Adrenal gland (tissue), 12 donors: ENCODE measurements around the gene LPCAT1. TPM values are rescaled to one million over a fixed set of nuclear protein-coding genes. Genes with fewer than 3 reads are reported as not detected.

Experiments used
- DNase-seq, 7 donors: peaks; one replicate each; pipeline ENCODE4 v3.0.0-alpha.2; 2019 to 2020
- H3K27ac ChIP-seq, 5 donors: fragments of 200-600 bp; sonication (generic) in 4 of 5; 1 replicate in 3 of 5; 2 replicates in 2 of 5; pipeline versions ENCODE4 v1.5.1 to v1.8.0; 2016 to 2020; ENCODE audit warnings: mild to moderate bottlenecking in 1 of 5
- H3K27me3 ChIP-seq: fragments of 200-600 bp; 2 replicates; pipeline ENCODE4 v1.8.0; 2021
- H3K36me3 ChIP-seq, 2 donors: fragments of 200-600 bp; replicated peaks in 1 of 2; 1 replicate in 1 of 2; 2 replicates in 1 of 2; pipeline versions ENCODE4 v1.5.1 to v1.8.0; 2018 to 2022
- H3K4me1 ChIP-seq, 2 donors: fragments of 200-600 bp; replicated peaks in 1 of 2; 1 replicate in 1 of 2; 2 replicates in 1 of 2; pipeline versions ENCODE4 v1.5.1 to v1.8.0; 2018 to 2021
- H3K4me3 ChIP-seq, 4 donors: fragments of 200-600 bp; sonication (generic) in 3 of 4; one replicate each; pipeline ENCODE4 v1.5.1; 2016 to 2018
- H3K9me3 ChIP-seq, 3 donors: fragments of 200-600 bp; sonication (generic) in 1 of 3; replicated peaks in 1 of 3; 1 replicate in 2 of 3; 2 replicates in 1 of 3; pipeline versions ENCODE4 v1.5.1 to v1.8.0; 2016 to 2021
- POLR2A ChIP-seq, 2 donors: fragments of 450-650 bp; IDR thresholded peaks; one replicate each; pipeline ENCODE4 v1.6.1; 2017; ENCODE audit warnings: antibody characterized with exemption in 2 of 2, mild to moderate bottlenecking in 2 of 2, moderate library complexity in 1 of 2
- whole genome bisulfite sequencing, 4 donors: extraction: QIAGEN DNeasy Blood & Tissue Kit in 2 of 4; methylation state at CpG; one replicate each; pipeline versions ENCODE4 v1.1.5 to v1.1.7; 2013 to 2017; 5-methylcytosine and 5-hydroxymethylcytosine counted together
- intact Hi-C, 2 donors: fragments of 100-400 bp; cut with DNase I; formaldehyde crosslinking; loops; one replicate each; pipeline versions ENCODE4 v1.14.1 to v1.15.0; 2022 to 2023
- polyA plus RNA-seq, 3 donors: library from polyadenylated mRNA; stranded (reverse); fragments of 200-250 nt in 2 of 3; fragments of 350-450 nt in 1 of 3; fragmentation: Illumina TruSeq in 1 of 3; extraction: RNeasy Lipid Tissue Mini Kit (QIAGEN cat#74804) in 1 of 3; gene quantifications; one replicate each; pipeline ENCODE4 v1.2.3, GENCODE V29; 2013 to 2014
- total RNA-seq, 9 donors: library from RNA; depleted of rRNA in 4 of 9; stranded (reverse); fragments of >200 nt in 4 of 9; fragments of 120-200 nt in 1 of 9; fragmentation: NEBNext Ultra II Directional in 1 of 9; extraction: Animal tissue kit (Norgen Biotek cat#: 25700) in 1 of 9; gene quantifications; one replicate each; pipeline versions ENCODE4 v1.1.0 to v1.2.4, GENCODE V29; 2013 to 2023
- TF ChIP-seq, protein P1 (sequence below), 6 experiments: fragments of 450-650 bp in 4 of 6; fragments of 200-600 bp in 2 of 6; sonication (generic) in 1 of 6; IDR thresholded peaks; 1 replicate in 5 of 6; 2 replicates in 1 of 6; pipeline versions ENCODE4 v1.5.1 to v1.8.0; 2016 to 2021; ENCODE audit warnings: antibody characterized with exemption in 6 of 6, mild to moderate bottlenecking in 2 of 6, moderate library complexity in 1 of 6
- donor health status: healthy with polysubstance abuse.
- donor health status: Bipolar disorder and iron deficiency.
- donor health status: DM: yes; HTN: yes; CAD: no.
- donor health status: DM: no; HTN: no; CAD: no.
- donor health status: DM: no; HTN: no; CAD: no.
- donor health status: DM: yes; HTN: yes; CAD: no.

LPCAT1 gene
- total and polyA plus RNA-seq, 12 donors, result 23.2 to 59.1 (median 42.6) TPM

DNA sequence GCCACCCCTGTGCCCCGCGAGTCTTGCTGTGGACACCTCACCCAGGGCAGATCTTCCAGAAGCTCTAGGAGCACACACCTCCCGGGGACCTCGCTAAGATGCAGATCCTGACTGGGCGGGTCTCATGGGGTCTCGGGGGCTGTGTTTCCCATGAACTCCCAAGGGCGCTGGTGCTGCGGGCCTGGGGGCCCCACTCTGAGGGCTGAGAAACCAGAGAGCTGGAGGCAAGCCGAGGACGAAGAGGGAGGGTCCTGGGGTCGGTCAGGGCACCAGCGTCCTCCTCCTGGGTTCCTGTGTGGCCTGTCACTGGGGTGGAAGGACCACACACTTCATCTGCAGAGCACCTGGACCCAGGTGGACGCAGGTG lies 108.7 kb downstream of the LPCAT1 start:
- no peak for DNase-seq
- Histone ChIP-seq H3K4me1 (no peaks in the 10 kb centered on the region), H3K27ac (no peak overlapping the region), H3K4me3 (no peak overlapping the region), H3K9me3 (no peaks in the 10 kb centered on the region), H3K36me3 (no peaks in the 10 kb centered on the region), H3K27me3 (no peaks in the 10 kb centered on the region)
- TF ChIP-seq, protein P1, sequence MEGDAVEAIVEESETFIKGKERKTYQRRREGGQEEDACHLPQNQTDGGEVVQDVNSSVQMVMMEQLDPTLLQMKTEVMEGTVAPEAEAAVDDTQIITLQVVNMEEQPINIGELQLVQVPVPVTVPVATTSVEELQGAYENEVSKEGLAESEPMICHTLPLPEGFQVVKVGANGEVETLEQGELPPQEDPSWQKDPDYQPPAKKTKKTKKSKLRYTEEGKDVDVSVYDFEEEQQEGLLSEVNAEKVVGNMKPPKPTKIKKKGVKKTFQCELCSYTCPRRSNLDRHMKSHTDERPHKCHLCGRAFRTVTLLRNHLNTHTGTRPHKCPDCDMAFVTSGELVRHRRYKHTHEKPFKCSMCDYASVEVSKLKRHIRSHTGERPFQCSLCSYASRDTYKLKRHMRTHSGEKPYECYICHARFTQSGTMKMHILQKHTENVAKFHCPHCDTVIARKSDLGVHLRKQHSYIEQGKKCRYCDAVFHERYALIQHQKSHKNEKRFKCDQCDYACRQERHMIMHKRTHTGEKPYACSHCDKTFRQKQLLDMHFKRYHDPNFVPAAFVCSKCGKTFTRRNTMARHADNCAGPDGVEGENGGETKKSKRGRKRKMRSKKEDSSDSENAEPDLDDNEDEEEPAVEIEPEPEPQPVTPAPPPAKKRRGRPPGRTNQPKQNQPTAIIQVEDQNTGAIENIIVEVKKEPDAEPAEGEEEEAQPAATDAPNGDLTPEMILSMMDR (IDR thresholded peaks at IDR 0.05), result no peak
- no peak for TF ChIP-seq POLR2A (IDR thresholded peaks at IDR 0.05)
- intact Hi-C loops, result no loop called here
- WGBS, 4 donors, result 72 to 77% (median 73%) methylated on average over 7 to 13 of the region's 13 CpGs

DNA sequence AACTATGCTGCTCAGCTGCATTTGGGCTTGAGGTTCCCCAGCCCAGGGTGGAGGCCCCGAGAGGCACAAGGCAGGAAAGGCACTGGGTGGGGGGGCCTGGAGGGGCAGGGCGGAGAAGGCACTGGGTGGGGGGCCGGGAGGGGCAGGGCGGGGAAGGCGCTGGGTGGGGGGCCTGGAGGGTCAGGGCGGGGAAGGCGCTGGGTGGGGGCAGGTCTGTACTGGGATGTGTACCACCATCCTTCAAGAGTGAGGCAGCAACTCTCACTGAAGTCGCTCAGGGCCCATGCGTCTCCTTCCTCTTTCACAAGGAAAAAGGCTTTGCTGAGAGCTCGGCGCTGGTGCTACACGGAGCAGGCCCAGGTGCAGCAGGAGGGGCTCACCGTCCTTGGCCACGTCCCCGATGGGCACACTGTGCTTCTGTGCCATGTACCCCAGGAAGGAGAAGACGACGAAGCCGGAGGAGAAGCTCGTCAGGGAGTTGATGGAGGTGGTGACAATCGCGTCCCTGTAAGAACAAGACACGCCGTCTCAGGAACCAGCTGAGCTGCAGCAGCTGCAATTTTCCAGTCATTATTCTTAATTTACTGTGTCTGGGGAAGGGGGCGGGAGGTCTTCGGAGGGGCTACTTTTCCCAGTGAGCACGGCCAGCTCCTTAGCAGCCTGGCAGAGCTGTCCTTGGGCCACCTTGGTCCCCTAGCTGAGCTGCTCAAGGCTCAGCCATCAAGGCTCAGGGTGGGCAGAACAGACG lies 109.3 kb downstream of the LPCAT1 start:
- intact Hi-C loops, result no loop called here
- H3K9me3 ChIP-seq, result no peaks in the 10 kb centered on the region
- no peak overlapping the region for H3K4me3 ChIP-seq
- no peak for DNase-seq
- no peaks in the 10 kb centered on the region for H3K4me1 ChIP-seq
- no peaks in the 10 kb centered on the region for H3K27me3 ChIP-seq
- no peaks in the 10 kb centered on the region for H3K36me3 ChIP-seq
- TF ChIP-seq POLR2A (IDR thresholded peaks at IDR 0.05), result no peak
- TF ChIP-seq, protein P1 (IDR thresholded peaks at IDR 0.05), result no peak
- 45 to 55% (median 50%) methylated on average over 19 to 27 of the region's 27 CpGs for WGBS, 4 donors
- H3K27ac ChIP-seq, result no peak overlapping the region

DNA sequence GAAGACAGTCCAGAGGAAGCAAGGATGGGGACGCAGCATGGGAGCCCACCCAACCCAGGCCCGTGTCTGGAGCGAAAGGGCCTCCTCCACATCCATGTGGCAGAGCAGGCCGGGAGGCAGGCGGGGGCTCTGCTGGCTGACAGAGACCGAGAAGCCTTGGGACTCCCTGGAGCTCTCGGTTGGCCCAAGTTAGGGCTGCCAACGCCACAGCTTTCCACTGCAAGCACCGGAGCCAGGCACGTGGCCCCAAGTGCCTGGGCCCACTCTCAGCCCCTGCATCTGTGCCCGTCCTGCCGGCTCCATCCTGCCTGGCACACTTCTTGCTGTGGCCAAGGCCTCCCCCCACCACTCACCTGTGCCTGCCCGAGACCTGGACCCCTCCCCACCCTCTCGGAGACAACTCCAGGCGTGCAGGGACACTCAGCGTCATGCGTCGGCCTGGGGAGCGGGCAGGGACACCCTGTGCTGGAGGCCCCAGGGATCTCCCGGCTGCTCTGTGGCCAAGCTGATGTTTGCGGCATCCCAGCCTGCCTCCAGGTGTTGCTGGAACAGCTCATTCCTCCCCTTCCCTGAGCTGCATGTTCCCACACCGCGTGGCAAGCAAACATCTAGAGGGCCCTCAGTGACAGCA lies 110.0 kb downstream of the LPCAT1 start:
- no peaks in the 10 kb centered on the region for H3K9me3 ChIP-seq
- H3K27ac ChIP-seq, result no peak overlapping the region
- intact Hi-C loops, result no loop called here
- no peaks in the 10 kb centered on the region for H3K36me3 ChIP-seq
- DNase-seq, result no peak
- peaks cover 3% of the 10 kb centered on the region for H3K27me3 ChIP-seq
- H3K4me1 ChIP-seq, result no peaks in the 10 kb centered on the region
- TF ChIP-seq, protein P1 (IDR thresholded peaks at IDR 0.05), result no peak
- TF ChIP-seq POLR2A (IDR thresholded peaks at IDR 0.05), result no peak
- no peak overlapping the region for H3K4me3 ChIP-seq
- 69 to 78% (median 73%) methylated on average over 11 to 23 of the region's 23 CpGs; no CpG with 5 or more reads in 1 of the 4 donors for whole genome bisulfite sequencing, 4 donors

DNA sequence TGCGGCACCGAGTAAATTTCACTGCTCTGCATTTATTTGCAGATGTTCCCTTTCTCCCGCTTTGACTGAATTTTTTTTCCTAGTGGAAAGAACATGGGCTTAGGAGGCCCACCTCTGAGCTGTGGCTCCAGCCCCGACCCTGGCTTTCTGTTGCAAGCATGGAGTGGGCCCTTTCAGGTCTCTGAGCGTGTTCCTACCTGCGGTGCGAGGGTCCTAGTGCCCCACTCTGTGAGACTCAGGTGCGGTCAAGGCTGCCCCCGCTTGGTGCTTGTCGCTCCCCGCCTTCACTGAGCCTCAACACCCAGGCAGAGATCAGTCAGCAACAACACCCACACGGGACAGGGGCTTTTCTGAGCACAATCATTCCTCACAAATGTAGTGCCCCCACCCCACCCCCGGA lies 110.5 kb downstream of the LPCAT1 start:
- intact Hi-C loops, result no loop called here
- Histone ChIP-seq H3K36me3 (no peaks in the 10 kb centered on the region), H3K27ac (no peak overlapping the region), H3K4me1 (no peaks in the 10 kb centered on the region), H3K9me3 (no peaks in the 10 kb centered on the region), H3K4me3 (no peak overlapping the region), H3K27me3 (peaks cover 3% of the 10 kb centered on the region)
- DNase-seq, result no peak
- no peak for TF ChIP-seq POLR2A (IDR thresholded peaks at IDR 0.05)
- TF ChIP-seq, protein P1 (IDR thresholded peaks at IDR 0.05), result no peak
- 60 to 66% (median 63%) methylated on average over 9 to 13 of the region's 13 CpGs for WGBS, 4 donors
